Smooth muscle cell (in vitro differentiated cells): ENCODE measurements around the gene GLO1. TPM values are rescaled to one million over a fixed set of nuclear protein-coding genes. Genes with fewer than 3 reads are reported as not detected.

Experiments
- polyA plus RNA-seq: library from polyadenylated mRNA; unstranded; fragments of >200 nt; fragmentation: Nextera tagmentation; extraction: Ambion mirVana; gene quantifications from 2 replicates; pipeline ENCODE4 v1.2.1, GENCODE V29; 2016
- total RNA-seq: library from RNA; depleted of rRNA; stranded (reverse); fragments of >200 nt; gene quantifications from 2 replicates; pipeline ENCODE4 v1.2.3, GENCODE V29; 2014

GLO1 gene
- total and polyA plus RNA-seq, 2 experiments from 2014 or later: 147 to 204 TPM

Other genes starting within 250 kb of the GLO1 start
- 12.5 and 15.4 TPM in 2 replicates for gene BTBD9, start 63.2 kb downstream of the GLO1 start, total RNA-seq
- gene BTBD9, start 63.2 kb downstream of the GLO1 start, polyA plus RNA-seq: 5.6 and 7.0 TPM in 2 replicates
- gene DNAH8, start 12.2 kb upstream of the GLO1 start, total RNA-seq: not detected in 2 replicates
- not detected in 2 replicates for gene DNAH8, start 12.2 kb upstream of the GLO1 start, polyA plus RNA-seq